ENCODE measurements around the gene ZNF22.

ZNF22 gene

DNA sequence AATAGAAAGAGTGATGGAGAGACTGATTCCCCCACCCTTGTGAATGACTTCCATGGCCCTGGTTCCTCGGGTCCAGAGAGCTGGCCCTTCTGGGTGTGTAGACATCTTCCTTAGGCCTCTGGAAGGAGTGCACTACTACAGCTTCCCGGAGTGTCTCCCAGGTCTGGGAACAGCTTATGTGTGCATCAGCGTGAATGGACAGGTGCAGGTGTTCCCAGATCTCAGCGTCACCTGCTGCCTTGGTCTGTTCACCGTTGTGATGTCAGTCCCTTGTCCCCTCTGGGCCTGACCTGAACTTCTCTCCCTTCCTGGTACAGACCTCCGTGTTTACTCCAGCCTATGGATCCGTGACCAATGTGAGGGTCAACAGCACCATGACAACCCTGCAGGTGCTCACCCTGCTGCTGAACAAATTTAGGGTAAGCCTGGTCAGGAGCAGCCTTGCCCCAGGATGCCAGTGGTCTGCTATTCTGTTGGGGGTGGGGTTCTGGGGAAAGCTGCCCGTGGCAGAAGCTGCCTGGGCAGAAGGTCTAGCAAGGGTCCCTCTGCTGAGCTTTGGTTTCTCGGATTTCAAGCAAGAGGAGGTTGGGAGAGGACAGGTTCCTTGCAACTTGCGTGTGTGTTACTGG is 11.7 kb upstream of the ZNF22 start:
- no peak for DNase-seq (ENCODE audit: extremely low read depth in 1 of 2, low read depth in 1 of 2)

DNA sequence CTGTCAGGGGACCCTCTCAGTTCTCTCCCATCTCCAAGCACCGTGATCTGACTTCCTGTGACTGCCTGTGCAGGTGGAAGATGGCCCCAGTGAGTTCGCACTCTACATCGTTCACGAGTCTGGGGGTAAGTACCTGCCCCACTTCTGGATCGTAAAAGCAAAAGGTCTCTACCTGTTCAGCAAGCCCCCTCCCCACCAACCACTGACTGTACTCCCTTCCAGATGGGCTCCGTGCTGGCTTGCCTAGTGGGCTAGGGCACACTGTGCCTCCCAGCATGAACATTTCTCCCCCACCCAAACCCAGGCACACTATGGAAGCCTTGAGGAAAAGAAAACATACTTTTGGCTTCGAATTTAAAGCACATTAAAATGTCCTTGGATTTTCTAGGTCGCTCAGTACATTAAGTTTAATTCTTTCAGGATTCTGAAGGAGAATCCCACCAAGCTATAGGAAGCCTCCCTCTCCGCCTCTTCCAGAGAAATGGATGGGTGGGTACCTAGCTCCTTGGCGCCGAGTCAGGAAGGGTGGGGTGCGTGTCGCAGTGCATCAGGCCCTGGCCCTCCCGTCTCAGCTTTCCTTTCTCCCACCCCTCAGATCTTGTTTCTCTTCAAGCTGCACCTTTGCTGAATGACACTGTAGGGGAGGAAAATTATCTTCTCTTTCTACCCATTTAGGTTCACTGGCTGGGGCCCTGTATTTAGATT is 11.0 kb upstream of the ZNF22 start:
- no peak for DNase-seq (ENCODE audit: extremely low read depth in 1 of 2, low read depth in 1 of 2)

GRCh38 chr10:44990302-44990655 is 10.4 kb upstream of the ZNF22 start:
- DNase-seq (ENCODE audit: extremely low read depth in 1 of 2, low read depth in 1 of 2), result no peak

DNA sequence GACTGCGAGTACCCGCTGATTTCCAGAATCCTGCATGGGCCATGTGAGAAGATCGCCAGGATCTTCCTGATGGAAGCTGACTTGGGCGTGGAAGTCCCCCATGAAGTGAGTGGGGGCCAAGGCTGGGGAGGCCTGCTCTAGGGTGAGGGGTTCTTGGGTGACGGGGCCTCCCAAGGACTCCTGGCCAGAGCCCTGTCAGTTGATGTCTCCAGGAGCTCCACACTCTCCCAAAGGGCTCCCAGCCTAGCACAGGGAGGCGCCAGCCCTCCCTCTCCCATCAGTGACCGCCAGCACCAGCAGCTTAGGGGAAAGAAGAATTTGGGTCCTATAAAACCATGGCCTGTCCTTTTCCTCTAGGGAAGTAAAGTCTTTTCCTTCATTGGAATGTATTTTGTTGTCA is 9.8 kb upstream of the ZNF22 start:
- no peak for DNase-seq (ENCODE audit: extremely low read depth in 1 of 2, low read depth in 1 of 2)

GRCh38 chr10:44991571-44991970 is 9.2 kb upstream of the ZNF22 start:
- no peak for DNase-seq (ENCODE audit: extremely low read depth in 1 of 2, low read depth in 1 of 2)

DNA sequence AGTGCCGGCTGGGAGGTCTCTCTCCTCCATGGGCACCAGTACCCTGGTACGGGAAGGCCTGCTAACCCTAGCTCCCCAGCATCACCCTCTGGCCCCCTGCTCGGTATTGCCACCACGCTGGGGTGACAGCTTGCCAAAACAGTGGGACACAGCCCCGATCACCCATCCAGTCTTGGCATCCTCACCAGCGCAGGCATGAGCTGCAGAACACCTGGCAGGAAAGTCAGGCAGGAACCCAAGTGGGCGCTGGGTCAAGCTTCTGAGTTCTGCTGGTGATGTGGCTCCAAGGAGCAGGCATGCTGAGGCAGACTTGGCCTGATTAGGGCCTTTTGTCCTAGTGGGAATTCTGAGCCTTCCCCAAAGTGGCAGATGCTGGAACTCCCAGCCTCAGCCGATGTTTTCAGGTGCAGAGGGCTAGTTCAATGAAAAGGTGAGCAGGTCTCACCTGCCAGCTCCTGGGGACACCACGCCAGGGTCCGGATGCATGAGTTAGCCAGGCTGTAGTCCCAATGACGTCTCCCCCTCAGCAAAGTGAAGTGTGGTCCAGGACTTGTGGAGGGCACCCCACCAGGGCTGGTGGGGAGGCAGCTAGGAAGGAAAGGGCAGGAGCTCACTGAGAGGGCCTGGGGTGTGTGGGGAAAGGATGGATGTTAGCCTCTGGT is 8.5 kb upstream of the ZNF22 start:
- no peak for DNase-seq (ENCODE audit: extremely low read depth in 1 of 2, low read depth in 1 of 2)

DNA sequence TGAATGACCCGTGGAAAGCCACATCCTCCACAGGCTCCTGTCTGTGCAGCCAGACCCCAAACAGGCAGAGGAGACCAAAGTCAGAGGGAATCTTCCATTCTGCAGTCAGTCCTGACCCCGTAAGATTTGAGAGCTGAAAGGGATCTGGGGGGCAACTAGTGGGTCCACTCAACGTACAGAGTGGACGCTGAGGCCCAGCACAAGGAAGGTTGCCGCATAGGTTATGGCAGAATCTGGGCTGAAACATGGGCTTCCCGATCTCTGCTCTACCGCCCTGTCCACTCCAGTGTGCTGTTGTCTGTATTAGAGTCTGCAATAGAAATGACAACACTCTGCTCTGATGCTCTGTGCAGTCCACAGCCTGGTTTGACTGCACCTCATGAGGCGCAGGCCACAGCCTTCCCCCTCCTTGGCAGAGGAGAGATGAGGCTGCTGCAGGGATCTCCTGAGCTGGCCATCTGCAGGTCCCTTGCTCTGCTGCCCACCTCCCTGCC is 7.9 kb upstream of the ZNF22 start:
- no peak for DNase-seq (ENCODE audit: extremely low read depth in 1 of 2, low read depth in 1 of 2)

DNA sequence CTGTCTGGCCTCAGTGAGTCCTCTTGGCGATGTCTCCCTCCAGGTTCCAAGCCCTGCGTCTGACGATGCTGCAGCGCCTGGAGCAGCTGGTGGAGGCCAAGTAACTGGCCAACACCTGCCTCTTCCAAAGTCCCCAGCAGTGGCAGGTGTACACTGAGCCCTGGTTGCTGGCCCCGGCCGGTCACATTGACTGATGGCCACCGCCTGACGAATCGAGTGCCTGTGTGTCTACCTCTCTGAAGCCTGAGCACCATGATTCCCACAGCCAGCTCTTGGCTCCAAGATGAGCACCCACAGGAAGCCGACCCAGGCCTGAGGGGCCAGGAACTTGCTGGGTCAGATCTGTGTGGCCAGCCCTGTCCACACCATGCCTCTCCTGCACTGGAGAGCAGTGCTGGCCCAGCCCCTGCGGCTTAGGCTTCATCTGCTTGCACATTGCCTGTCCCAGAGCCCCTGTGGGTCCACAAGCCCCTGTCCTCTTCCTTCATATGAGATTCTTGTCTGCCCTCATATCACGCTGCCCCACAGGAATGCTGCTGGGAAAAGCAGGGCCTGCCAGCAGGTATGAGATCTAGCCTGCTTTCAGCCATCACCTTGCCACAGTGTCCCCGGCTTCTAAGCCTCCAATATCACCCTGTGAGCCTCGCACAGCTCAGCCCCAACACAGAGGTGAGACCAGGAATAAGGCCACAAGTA is 7.3 kb upstream of the ZNF22 start:
- no peak for DNase-seq (ENCODE audit: extremely low read depth in 1 of 2, low read depth in 1 of 2)

DNA sequence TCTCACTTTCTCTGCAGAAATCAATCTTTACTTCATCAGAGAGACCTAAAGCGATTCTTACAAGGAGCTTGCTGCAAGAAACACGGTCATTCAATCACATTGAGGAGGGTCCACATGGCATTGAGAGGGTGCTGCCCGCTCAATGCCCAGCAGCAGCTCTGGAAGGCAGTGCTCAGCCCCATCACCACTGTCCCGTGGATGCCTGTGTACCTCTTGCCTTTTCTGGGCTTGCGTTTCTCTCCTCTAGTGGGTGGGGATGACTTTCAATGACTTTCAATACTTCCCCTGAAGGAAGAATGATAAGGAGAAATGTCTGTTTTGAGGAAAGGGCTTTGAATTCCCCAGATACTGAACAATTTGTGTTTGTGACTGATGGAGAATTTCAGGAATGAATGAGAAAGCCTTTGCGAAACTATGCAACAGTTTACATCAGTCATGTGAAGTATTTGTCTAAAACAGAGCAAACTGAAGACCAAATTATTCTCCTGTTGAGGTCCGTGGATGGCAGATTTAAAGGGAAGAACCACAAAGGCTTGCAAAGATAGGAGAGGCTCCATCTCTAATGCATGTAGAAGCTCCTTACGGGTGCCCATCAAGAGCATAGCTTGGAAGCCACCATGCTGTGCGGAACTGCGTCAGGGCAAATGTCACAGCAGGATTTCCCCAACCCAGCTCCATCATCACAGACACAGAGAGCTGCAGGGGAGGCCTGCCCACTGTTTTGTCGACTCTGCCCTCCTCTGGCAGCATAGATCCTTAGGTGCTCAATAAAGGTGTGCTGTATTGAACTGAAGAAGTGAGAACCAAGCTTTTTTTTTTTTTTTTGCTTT is 6.6 kb upstream of the ZNF22 start:
- no peak for DNase-seq (ENCODE audit: extremely low read depth in 1 of 2, low read depth in 1 of 2)

DNA sequence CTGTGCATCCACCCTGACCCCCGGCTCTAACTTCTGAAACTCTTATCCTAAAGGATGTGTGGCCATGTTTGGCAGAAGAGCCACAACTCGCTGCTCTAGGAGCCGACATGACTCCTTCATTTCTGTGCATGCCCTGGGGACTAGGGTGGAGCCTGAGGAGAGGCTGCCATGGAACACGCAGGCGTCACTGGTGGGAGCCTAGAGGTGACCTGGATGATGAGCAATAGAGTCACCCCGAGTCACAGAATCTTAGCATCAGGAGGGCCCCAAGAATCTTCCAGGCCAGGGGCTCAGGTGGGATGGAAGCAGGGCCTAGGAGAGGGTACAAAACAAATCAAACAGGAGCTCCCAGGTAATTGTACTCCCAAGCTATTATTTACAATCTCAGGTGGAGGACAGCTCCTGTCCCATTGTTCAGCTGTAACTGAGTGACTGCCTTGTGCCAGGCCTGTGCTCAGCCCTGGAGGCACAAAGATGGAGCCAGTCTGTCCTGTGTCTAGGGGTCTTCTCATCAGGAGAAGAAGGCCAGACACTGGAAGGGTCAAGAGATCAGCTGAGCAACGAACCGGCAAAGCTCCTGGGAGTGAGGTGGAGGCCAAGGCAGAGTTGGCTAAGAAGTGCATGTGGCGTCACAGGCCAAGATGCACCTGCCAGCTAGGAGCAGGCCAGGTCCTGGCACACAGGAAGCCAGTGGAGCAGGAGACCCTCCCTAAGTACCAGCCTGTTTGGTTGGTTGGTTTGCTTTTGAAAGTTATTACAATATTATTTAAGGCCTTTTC is 5.8 kb upstream of the ZNF22 start:
- no peak for DNase-seq (ENCODE audit: extremely low read depth in 1 of 2, low read depth in 1 of 2)

GRCh38 chr10:44995581-44995913 is 5.2 kb upstream of the ZNF22 start:
- DNase-seq (ENCODE audit: extremely low read depth in 1 of 2, low read depth in 1 of 2), result no peak

GRCh38 chr10:44995914-44996669 is 4.6 kb upstream of the ZNF22 start:
- DNase-seq (ENCODE audit: extremely low read depth in 1 of 2, low read depth in 1 of 2), result no peak

DNA sequence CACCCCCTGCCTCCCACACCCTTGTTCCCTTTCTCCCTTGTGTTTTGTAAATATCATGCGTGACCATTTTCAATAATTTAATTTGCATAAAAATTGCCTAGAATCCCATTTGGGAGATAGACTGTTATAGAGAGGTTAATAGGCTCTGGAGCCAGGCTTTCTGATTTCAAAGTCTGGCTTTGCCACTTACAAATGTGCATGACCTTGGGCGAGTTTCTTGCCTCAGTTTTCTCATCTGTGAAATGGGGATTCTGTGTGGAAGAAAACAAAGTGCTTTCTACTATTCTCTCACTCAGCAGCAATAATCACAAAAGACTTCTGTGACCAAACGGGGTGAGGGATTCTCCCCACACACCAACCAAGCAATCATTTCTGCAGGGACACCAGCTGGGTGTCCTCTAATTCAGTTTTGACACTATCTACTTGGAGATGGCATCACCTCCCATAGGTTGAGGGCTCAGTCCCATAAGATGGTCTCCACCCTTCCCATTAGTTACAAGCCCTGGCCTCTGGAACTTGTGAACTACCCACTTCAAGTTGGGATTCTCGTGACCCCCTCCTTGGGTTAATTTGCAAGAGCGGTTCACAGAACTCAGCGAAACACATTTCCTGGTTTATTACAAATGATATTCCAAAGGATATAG is 3.5 kb upstream of the ZNF22 start:
- DNase-seq (ENCODE audit: extremely low read depth in 1 of 2, low read depth in 1 of 2), result no peak

GRCh38 chr10:44998146-44998631 is 2.5 kb upstream of the ZNF22 start:
- DNase-seq (ENCODE audit: extremely low read depth in 1 of 2, low read depth in 1 of 2), result no peak

- no peak for DNase-seq (ENCODE audit: extremely low read depth in 1 of 2, low read depth in 1 of 2)
These were observed 478 bp upstream of the ZNF22 start for GRCh38 chr10:45000138-45000751.

- DNase-seq (ENCODE audit: extremely low read depth in 1 of 2, low read depth in 1 of 2), result peak in 1 of 2 donors; percentile 29
These were observed 842 bp downstream of the ZNF22 start for GRCh38 chr10:45001381-45002148.

- DNase-seq (ENCODE audit: extremely low read depth in 1 of 2, low read depth in 1 of 2), result no peak
These were observed 2.8 kb downstream of the ZNF22 start for GRCh38 chr10:45003432-45004000.
